Activated T-helper 1 cell treated with anti-CD3 and anti-CD28 coated beads, Interleukin-12 subunit alpha, Interleukin-12 subunit beta, Interleukin-2, Interleukin-4 antibody, amounts not matched to agents 30 ng/mL and 10 ng/mL and 1 ng/mL, durations not matched to agents 14 hours and 24 hours and 36 hours (primary cell): ENCODE results near the gene TMEM242. TPM values are rescaled to one million over a fixed set of nuclear protein-coding genes. Genes with fewer than 3 reads are reported as not detected.

ENCODE experiments used
- DNase-seq: peaks from one replicate; pipeline ENCODE4 v3.0.0; 2021; ENCODE audit warnings: low spot score
- H3K27ac Mint-ChIP-seq: one replicate; pipeline ENCODE4 v1.8.0; 2021; ENCODE audit warnings: mild to moderate bottlenecking, mixed read lengths
- H3K27me3 Mint-ChIP-seq: one replicate; pipeline ENCODE4 v1.8.0; 2022; ENCODE audit warnings: mild to moderate bottlenecking, moderate library complexity, mixed read lengths; ENCODE audit not compliant: insufficient read depth
- H3K36me3 Mint-ChIP-seq: one replicate; pipeline ENCODE4 v1.8.0; 2021; ENCODE audit warnings: low read depth, mixed read lengths
- H3K4me1 Mint-ChIP-seq: one replicate; pipeline ENCODE4 v1.8.0; 2021; ENCODE audit warnings: low read depth, mixed read lengths
- H3K4me3 Mint-ChIP-seq: one replicate; pipeline ENCODE4 v1.8.0; 2021; ENCODE audit warnings: mild to moderate bottlenecking, moderate library complexity, mixed read lengths
- H3K9me3 Mint-ChIP-seq: one replicate; pipeline ENCODE4 v1.8.0; 2021; ENCODE audit warnings: mixed read lengths
- intact Hi-C: fragments of 100-400 bp; cut with micrococcal nuclease; formaldehyde crosslinking; loops from one replicate; pipeline ENCODE4 v1.15.1; 2024
- total RNA-seq: library from RNA; stranded (reverse); gene quantifications from 2 replicates; pipeline ENCODE4 v1.2.3, GENCODE V29; 2022

The TMEM242 gene
- total RNA-seq, 1 donor from 2014 or later: 10.1 TPM

DNA sequence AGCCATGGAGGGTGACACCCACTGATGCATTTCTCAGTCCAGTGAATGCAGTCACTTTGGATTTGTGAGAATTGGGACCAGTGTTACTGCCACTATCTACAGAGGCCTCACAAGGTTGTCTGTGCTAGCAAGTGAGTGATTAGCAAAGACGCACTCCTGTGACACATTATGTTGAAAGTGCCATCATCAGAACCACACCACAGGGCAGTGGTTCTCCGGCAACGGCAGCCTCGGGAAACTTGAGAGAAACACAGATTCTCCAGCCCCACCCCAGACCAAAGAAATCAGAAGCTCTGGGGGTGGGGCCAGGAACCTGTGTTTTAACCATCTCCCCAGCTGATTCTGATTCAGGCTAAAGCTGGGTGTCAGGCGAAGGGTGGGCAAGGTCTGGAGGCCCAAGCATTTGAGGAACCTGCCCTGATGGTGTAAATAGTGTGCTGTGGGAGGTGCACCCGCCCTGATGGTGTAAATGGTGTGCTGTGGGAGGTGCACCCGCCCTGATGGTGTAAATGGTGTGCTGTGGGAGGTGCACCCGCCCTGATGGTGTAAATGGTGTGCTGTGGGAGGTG lies 39.9 kb downstream of the TMEM242 start:
- intact Hi-C loops: no loop called here
- no peaks in the 10 kb centered on the region for H3K4me1 Mint-ChIP-seq
- peaks cover 2% of the 10 kb centered on the region for H3K36me3 Mint-ChIP-seq
- DNase-seq: no peak
- H3K4me3 Mint-ChIP-seq: no peak overlapping the region
- H3K9me3 Mint-ChIP-seq: no peaks in the 10 kb centered on the region
- peaks cover 2% of the 10 kb centered on the region for H3K27me3 Mint-ChIP-seq
- no peak overlapping the region for H3K27ac Mint-ChIP-seq

DNA sequence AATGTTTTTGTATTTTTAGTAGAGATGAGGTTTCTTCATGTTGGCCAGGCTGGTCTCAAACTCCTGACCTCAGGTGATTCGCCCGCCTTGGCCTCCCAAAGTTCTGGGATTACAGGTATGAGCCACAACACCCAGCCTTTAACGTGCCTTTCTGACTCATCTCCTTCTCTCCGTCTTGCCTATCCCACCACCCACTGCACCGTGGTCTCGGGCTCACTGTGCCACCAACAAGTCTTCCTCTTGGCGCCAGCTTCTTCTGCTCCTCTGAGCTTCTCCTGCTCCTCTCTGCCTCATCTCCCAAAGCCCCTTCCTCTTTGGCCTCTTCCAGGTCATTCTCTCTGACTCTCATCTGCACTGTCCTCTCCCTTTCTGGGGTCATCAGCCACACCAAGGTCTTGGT lies 41.0 kb downstream of the TMEM242 start:
- Mint-ChIP-seq H3K4me1 (no peaks in the 10 kb centered on the region), H3K36me3 (no peaks in the 10 kb centered on the region), H3K9me3 (no peaks in the 10 kb centered on the region), H3K4me3 (no peak overlapping the region), H3K27ac (no peak overlapping the region), H3K27me3 (peaks cover 5% of the 10 kb centered on the region)
- no peak for DNase-seq
- intact Hi-C loops: no loop called here

DNA sequence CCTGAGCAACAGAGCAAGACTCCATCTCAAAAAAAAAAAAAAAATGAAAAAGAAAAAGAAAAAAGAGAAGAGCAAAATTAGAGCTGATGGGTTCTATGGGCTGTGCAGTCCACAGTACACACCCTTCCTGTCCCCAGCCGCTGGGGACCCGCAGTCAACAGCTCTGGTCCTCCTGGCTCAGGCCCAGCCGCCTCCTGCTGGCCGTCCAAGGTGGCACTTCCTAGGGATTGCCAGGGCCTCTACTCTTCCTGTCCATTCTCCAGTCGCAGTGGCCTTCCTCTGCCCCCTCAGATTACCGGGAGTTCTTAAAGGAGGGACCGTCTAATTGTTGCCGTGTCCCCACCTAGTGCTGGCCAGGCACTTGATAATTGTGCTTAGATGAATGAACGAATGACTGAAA lies 41.7 kb downstream of the TMEM242 start:
- H3K36me3 Mint-ChIP-seq: no peaks in the 10 kb centered on the region
- DNase-seq: no peak
- H3K9me3 Mint-ChIP-seq: no peaks in the 10 kb centered on the region
- intact Hi-C loops: no loop called here
- no peak overlapping the region for H3K4me3 Mint-ChIP-seq
- H3K27ac Mint-ChIP-seq: no peak overlapping the region
- H3K27me3 Mint-ChIP-seq: peaks cover 9% of the 10 kb centered on the region
- H3K4me1 Mint-ChIP-seq: no peaks in the 10 kb centered on the region

DNA sequence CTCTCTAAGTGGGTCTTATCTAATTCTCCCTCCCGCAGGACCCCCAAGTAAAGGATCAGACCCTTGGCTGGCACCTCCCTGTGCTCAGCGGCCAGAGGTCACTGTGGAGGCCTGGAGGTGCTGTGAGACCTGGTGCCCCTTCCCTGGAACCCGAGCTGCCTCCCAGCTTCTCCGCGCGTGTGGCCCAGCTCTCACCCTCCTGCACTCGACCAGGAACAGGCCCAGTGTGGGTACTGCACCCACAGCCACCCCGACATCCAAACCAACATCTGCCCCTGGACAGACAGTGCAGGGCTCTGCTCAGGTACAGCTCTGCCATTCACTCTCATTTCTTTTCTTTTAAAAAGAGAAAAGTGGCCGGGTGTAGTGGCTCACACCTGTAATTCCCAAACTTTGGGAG lies 42.4 kb downstream of the TMEM242 start:
- no peaks in the 10 kb centered on the region for H3K36me3 Mint-ChIP-seq
- no peaks in the 10 kb centered on the region for H3K4me1 Mint-ChIP-seq
- H3K27ac Mint-ChIP-seq: no peak overlapping the region
- H3K27me3 Mint-ChIP-seq: peaks cover 9% of the 10 kb centered on the region
- no peak overlapping the region for H3K4me3 Mint-ChIP-seq
- intact Hi-C loops: no loop called here
- no peak for DNase-seq
- no peaks in the 10 kb centered on the region for H3K9me3 Mint-ChIP-seq

DNA sequence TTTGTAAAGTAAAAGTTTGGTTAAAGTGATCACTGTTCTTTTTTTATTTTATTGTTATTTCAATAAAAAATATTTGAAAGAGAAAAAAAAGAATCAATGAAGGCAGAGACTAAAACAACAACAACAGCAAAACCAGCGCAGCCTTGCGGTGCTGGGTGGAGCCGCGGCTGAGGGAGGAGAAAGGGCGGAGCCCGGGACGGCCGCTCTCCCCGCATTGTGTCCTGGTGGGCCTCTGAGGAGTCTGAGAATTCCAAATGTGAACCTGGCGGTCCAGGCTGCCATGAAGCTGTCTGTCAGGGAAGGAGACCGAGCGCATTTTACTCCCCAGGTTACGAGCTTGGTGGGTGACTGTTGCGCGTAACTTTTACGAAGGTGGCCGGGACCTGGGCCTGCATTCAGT lies 43.2 kb downstream of the TMEM242 start:
- H3K4me3 Mint-ChIP-seq: no peak overlapping the region
- no peaks in the 10 kb centered on the region for H3K9me3 Mint-ChIP-seq
- intact Hi-C loops: no loop called here

DNA sequence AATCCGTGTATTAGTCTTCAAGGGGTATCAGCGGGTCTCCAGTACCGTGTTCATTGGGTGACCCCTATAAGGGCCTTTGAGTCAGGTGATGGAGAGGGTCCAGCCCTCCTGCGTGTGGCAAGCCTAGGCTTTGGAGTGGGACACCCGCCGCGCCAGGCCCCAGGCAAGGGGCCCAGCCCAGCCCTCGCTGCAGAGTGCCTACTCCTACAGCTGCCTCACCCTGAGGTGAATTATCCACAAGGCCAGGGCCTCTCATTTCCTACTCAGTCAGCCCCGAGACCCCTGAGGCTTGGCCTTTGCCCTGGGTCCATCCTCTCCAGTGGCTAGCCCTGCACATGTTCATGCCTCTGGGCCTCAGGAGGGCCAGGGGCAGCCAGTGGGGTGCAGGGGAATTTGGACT lies 45.1 kb downstream of the TMEM242 start:
- intact Hi-C loops: loop anchor here (10.0 kb wide), 1 partner anchor 1963 kb away; the partner anchor contains the start of gene TFB1M
- peaks cover 4% of the 10 kb centered on the region for H3K4me1 Mint-ChIP-seq
- H3K27ac Mint-ChIP-seq: no peak overlapping the region
- no peak for DNase-seq
- no peak overlapping the region for H3K4me3 Mint-ChIP-seq
- no peaks in the 10 kb centered on the region for H3K9me3 Mint-ChIP-seq
- peaks cover 12% of the 10 kb centered on the region for H3K27me3 Mint-ChIP-seq
- no peaks in the 10 kb centered on the region for H3K36me3 Mint-ChIP-seq

More for the DNA sequence above, 43.2 kb downstream of the TMEM242 start:
- H3K4me1 Mint-ChIP-seq: no peaks in the 10 kb centered on the region
- no peak overlapping the region for H3K27ac Mint-ChIP-seq
- H3K27me3 Mint-ChIP-seq: peaks cover 12% of the 10 kb centered on the region
- H3K36me3 Mint-ChIP-seq: no peaks in the 10 kb centered on the region
- DNase-seq: no peak

DNA sequence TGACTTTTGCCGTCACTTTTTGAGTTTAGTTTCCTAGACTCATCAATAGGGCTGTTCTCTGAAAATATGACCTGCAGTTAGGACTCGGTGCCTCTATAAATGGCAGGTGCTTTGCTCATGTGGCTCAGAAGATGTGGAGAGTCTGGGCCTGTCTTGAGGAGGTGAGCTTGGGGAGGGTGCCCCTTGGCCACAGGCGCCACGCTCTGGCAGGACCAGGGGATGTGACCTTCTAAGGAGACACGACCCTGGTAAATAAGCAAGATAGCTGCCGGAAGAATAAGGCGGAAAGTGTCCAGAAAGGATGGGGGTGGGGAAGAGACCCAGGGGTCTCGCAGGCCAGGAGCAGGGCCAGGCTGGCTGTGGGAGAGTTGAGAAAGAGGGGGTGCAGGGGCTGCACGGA lies 46.6 kb downstream of the TMEM242 start:
- Mint-ChIP-seq H3K27me3 (peaks cover 12% of the 10 kb centered on the region), H3K27ac (no peak overlapping the region), H3K4me1 (peaks cover 4% of the 10 kb centered on the region), H3K9me3 (no peaks in the 10 kb centered on the region), H3K36me3 (no peaks in the 10 kb centered on the region), H3K4me3 (no peak overlapping the region)
- intact Hi-C loops: loop anchor here (10.0 kb wide), 1 partner anchor 1962 kb away; the partner anchor contains the start of gene TFB1M
- no peak for DNase-seq

DNA sequence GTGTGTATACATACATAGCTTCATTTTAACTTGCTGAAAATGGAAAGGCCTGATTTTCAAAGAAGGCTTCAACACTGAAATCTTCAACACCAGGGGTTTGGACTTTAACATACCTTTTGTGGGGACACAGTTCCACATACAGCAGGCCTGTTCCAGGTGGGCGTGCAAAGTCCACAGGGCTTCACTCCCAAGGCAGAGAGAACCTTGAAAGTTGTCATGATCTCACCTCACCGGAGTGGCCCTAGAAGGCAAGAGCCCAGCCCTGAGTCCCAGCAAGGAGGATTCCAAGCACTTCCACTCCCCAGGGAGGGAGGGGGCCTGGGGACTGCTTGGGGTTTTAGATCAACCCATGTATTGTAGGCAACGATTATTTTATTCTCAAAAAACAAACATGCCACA lies 47.2 kb downstream of the TMEM242 start:
- Mint-ChIP-seq H3K27ac (no peak overlapping the region), H3K9me3 (no peaks in the 10 kb centered on the region), H3K4me1 (peaks cover 4% of the 10 kb centered on the region), H3K4me3 (no peak overlapping the region), H3K36me3 (no peaks in the 10 kb centered on the region), H3K27me3 (peaks cover 12% of the 10 kb centered on the region)
- no peak for DNase-seq
- intact Hi-C loops: loop anchor here (10.0 kb wide), 1 partner anchor 1961 kb away; the partner anchor contains the start of gene TFB1M

DNA sequence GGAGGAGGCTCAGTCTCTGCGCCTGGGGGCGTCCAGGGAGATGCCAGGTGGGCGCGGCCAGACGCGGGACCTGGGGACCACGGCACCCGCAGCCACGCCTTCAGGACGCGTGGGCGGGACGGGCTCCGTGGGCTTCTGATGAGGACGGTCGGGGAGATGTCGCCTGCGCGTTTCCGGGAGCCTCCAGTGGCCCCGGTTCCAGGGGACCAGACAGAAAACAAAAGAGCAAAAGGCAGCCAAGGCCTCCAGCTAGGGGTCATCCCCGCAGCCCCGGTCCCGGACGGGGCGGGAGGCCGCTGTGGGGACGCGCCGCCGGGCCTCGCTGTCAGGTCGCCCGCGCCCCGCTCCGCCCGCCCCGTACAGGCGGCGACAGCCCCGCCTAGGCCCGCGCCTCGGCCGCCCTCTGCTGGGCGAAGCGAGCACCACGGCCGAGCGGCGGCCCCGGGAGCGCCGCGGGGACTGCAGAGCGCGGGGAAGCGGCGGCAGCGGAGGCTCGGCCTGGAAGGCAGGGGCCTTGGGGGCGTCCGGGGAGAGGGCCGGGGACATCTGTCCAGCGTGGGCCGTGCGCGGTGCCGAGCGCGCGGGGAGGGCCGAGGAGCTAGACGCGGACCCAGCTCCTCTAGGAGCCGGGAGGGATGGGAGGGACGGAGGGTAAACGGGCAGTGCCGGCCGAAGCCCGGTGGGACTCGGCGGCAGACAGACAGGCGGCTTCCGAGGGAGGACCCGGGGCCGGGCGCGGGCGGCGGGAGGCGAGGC lies 48.7 kb downstream of the TMEM242 start:
- no peaks in the 10 kb centered on the region for H3K36me3 Mint-ChIP-seq
- peaks cover 10% of the 10 kb centered on the region for H3K27me3 Mint-ChIP-seq

DNA sequence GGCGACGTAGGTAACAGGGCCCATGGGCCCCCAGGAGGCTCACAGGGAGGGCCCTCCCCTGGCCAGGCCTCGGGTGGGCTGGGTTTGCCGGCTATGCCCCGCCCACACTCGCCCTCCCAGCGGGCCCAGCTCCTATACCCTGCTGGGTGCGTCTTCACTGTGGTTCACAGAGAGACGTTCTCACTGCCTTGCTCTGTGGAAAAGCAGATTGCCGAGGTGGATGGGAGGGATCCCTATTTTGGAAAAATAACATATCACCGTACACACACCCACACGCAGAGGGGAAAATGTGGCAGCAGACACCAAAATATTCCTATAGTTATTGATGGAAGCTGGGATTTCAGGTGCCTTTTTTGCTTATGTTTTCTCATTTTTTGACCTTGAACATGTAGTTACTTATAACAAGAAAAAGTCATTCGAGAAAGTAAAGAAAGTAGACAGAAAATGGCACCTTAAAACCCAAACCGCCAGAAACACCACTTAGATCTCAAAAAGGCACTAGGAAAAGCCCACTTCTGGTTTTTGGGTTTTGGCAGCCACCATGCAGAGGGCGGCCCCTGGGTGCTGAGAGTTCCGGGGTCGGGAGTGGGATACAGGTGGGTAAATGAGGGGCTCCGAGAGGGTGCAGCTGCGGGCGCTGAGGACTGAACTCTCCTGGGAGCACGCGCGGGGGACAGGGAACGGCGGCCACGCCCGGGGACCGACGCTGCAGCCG lies 49.4 kb downstream of the TMEM242 start:
- peak; percentile 48 for DNase-seq
- peaks cover 10% of the 10 kb centered on the region for H3K9me3 Mint-ChIP-seq
- peaks cover 10% of the 10 kb centered on the region for H3K27me3 Mint-ChIP-seq
- H3K4me3 Mint-ChIP-seq: peak overlapping the region; percentile 86
- peaks cover 4% of the 10 kb centered on the region for H3K4me1 Mint-ChIP-seq
- H3K27ac Mint-ChIP-seq: peak overlapping the region; percentile 78
- H3K36me3 Mint-ChIP-seq: no peaks in the 10 kb centered on the region
- intact Hi-C loops: loop anchor here (1.0 to 10.0 kb wide), 9 partner anchors 39 to 1959 kb away; partner anchors contain the start of genes TFB1M and TMEM242

More for the DNA sequence above, 48.7 kb downstream of the TMEM242 start:
- intact Hi-C loops: loop anchor here (1.0 to 10.0 kb wide), 10 partner anchors 39 to 1960 kb away; partner anchors contain the start of genes TFB1M and TMEM242
- peaks cover 4% of the 10 kb centered on the region for H3K4me1 Mint-ChIP-seq
- peaks cover 10% of the 10 kb centered on the region for H3K9me3 Mint-ChIP-seq
- peak overlapping the region; percentile 67 for H3K27ac Mint-ChIP-seq
- H3K4me3 Mint-ChIP-seq: peak overlapping the region; percentile 86
- DNase-seq: peak; percentile 78

DNA sequence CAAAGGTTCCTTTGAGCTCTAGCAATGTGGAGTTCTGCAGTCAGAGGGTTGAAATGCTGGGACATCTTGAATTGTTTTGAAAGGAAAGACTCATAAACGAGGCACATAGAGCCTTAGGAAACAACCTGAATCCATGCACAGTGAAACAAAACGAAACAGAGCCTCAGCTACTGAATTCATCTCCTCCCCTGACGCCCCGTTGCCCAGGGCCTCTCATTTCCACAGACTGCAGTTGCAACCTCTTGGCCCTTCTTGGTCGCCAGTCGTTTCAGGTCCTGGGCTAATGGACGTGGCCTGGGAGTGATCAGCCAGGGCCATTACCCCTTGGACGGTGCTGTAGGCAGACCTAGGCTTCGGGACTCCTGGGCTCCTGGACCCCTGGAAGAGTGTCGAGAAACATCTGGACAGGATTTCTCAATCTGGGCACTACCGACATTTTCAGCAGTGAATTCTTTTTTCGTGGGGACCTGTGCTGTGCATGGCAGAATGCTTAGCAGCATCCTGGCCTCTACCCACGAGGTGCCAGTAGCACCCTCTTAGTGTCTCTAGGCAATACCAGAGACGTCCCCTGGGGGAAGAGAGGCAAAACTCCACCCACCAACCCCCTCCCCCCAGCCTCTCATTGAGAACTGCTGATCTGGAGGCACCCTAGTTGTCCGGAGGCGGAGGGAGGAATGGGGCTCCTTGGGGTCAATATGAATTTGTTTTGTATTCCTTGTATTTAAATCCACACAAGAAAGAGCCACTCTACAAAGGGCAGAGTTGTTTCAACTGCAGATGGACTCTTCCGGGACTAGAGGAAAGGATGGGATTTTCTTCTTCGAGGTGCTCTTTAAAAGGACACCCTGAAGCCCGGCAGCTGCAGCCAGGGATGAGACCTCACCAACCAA lies 50.2 kb downstream of the TMEM242 start:
- H3K27ac Mint-ChIP-seq: no peak overlapping the region
- H3K9me3 Mint-ChIP-seq: peaks cover 10% of the 10 kb centered on the region
- intact Hi-C loops: loop anchor here (5.0 to 10.0 kb wide), 2 partner anchors 166 to 1958 kb away; partner anchors contain the start of gene TFB1M
- peaks cover 4% of the 10 kb centered on the region for H3K4me1 Mint-ChIP-seq
- no peaks in the 10 kb centered on the region for H3K36me3 Mint-ChIP-seq
- no peak for DNase-seq
- H3K27me3 Mint-ChIP-seq: peaks cover 10% of the 10 kb centered on the region
- H3K4me3 Mint-ChIP-seq: peak overlapping the region; percentile 86

DNA sequence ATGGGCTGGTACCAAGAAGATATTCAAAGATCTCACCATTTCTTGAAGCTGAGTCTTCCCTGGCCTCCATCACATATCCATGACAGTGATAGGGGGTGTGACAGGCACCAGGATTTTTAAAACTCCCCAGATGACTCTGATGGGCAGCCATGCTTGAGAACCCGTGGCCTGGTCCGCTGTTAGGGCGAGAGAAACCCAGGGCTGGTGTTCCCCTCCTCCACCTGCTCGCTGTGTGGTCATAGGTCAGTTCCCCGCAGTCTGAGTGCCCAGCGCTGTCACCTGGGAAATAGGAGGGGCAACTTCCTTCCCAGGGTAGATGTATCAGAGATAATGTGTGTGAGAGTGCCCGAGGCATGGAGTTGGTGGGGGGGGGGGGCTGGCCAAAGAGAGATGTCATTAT lies 50.9 kb downstream of the TMEM242 start:
- Mint-ChIP-seq H3K4me1 (peaks cover 4% of the 10 kb centered on the region), H3K36me3 (no peaks in the 10 kb centered on the region), H3K4me3 (no peak overlapping the region), H3K9me3 (peaks cover 10% of the 10 kb centered on the region), H3K27me3 (peaks cover 8% of the 10 kb centered on the region), H3K27ac (no peak overlapping the region)
- intact Hi-C loops: loop anchor here (5.0 to 10.0 kb wide), 2 partner anchors 165 to 1958 kb away; partner anchors contain the start of gene TFB1M
- DNase-seq: no peak
